ENCODE measurements around the gene KIF5A.

Gene KIF5A

DNA sequence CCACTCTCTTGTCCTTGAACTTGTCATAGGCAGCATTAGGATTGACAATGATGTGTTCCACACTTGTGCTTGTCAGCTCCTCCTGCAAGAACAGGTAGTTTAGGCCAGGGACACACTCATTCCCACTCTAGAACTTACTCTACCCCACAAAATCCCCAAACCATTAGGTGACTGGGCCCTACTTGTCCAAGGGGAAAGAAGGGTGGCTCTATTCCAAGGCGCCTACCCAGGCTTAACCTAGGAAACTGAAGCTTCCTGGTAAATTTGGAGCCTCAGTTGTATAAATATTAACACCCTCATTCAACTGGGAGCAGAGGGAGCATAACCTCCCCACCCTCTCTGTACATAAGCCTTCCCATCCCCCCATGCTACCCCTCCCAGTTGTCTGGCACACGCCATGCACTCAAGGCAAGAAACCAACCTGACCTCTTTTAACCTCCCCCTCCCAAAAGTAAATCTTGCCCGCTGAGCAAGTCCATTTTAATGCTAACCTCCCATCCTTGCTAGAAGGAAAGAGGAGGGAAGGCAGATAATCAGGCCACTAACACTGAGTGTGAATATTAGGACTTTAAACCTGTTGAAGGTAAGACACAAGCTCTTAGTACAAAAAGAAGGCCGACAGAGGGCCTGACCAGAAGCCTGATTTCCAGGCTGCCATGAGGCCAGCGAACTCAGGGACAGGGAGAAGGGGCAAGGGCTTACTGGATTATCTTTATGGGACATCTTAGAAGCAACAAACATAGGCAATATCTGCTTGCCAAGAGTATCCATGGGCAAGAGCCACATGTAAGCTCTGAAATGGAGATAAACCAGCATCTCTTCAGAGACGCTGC lies 13.9 kb upstream of the KIF5A start:
- no peak for DNase-seq (ENCODE audit: low read depth in 3 of 3)

DNA sequence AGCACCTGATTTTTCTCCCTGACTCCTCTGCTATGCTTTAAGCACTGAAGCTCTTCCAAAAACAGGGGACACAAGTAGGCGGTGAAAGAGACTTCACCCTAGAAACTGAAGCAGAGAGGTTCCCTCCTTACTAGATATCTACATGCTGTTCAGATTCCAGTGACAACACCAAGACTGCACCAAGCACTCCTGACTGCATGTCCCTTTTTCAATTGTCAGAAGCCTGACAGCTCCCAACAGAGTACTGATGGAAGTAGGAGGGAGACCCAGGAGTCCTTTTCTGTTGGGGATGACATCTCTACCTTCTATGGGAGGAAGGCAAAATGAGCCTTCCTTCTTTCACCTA lies 13.3 kb upstream of the KIF5A start:
- no peak for DNase-seq (ENCODE audit: low read depth in 3 of 3)

DNA sequence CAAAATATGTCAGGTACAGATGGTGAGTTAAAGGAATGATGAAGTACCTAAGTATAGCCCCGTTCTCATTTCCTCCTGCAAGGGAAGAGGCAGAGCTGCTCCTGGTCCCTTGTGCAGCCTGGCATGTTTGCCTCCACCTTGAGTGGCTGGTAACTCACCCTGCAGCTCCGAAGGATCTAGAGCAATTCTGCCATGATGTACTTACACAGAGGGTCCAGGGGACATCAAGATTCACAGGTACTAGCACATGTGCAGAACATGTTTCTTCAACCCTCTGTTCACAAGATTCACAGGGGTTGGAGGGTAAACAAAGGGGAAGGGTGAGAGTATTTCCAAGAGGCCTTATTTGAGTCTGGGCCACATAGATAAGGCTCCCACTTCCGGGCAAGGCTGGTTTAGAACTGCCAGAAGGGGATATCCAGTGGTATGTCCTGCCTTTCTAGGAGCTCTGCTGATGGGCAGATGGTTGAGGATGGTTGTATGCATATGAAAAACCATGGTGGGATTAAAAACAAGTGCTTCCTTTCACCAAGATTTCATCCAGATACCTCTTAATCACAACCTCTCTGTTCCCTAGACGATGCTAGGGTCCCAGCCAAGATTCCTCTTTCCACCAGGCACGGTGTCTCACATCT lies 10.6 kb upstream of the KIF5A start:
- DNase-seq (ENCODE audit: low read depth in 3 of 3) = no peak

DNA sequence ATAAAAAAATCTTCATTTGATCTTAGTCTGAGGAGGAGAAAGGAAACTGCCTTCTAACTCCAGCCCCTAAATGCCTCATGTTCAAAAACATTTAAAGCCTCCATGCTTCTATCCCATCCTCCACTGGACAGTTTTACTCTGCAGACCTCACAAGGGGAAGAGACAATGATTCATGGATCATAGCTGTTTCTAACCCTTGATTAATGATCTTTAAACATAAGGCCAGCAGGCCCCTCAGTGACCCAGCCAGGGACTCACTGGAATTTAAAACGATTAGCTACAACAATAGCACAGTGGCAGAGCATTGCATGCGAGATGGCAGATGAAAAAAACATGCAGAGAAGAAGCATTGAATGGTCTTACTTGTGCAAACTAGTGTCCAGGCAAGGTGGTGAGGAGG lies 8.8 kb upstream of the KIF5A start:
- no peak for DNase-seq (ENCODE audit: low read depth in 3 of 3)

DNA sequence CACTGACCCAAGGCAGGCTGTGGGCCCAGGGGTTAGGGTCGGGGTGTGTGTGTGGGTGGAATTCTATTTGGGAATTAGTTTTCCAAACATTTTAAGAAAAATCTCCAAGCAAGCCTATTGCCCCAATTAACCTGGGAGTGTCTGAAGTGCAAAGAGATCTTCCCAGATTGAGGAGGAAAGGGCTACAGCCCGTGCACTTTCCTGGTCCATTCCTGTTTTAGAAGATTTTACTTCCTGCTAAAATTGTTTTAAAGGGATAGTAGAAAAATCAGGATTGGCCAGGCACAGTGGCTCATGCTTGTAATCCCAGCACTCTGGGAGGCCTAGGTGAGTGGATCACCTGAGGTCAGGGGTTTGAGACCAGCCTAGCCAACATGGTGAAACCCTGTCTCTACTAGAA lies 8.1 kb upstream of the KIF5A start:
- DNase-seq (ENCODE audit: low read depth in 3 of 3) = no peak

DNA sequence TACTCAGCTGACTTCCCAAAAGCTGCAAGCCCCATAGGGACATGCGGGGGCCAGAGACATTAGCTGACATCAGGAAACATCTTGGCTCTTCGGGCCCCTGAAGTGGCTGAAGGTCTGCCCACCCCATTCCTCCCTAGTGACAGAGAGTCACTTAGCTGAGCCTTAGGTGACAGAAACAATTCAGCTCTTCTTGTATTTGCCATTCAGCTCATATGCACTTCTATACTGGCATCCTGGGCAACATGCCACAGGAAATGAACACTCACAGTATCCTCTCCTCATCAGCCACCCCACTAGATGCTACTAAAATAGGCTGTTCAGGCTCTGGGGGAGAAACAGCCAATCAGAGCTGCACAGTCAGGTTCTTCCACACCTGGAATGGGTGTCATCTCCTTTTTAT lies 6.3 kb upstream of the KIF5A start:
- no peak for DNase-seq (ENCODE audit: low read depth in 3 of 3)

DNA sequence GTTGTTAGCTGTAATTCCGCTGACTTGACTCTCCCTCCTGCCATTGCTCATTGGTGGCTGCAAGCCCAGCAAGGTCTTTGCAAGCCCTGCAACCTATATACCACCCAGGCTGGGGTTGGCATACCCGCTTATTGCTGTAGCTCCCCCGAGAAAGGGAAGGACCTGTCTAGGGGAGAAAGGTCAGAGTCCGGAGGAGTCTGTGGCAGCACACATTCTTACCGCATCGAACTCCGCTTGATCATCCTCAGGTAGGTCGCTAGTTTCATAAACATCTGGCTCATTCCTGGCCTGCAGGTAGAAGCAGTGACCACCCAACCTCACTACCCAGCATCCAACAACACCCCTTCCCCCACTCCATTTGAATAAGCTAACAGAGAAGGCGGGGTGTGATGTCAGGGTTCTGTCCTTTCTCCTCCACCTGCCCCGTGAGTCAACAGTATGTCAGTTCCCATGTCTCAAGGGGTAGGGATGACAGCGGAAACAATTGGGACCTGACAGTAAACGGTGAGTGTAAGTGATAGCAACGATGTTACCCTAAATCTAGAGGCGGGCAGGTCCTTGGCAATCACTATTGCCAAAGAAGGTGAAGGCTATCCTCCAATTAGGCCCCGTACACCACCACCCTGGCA lies 3.9 kb upstream of the KIF5A start:
- DNase-seq (ENCODE audit: low read depth in 3 of 3) = no peak

DNA sequence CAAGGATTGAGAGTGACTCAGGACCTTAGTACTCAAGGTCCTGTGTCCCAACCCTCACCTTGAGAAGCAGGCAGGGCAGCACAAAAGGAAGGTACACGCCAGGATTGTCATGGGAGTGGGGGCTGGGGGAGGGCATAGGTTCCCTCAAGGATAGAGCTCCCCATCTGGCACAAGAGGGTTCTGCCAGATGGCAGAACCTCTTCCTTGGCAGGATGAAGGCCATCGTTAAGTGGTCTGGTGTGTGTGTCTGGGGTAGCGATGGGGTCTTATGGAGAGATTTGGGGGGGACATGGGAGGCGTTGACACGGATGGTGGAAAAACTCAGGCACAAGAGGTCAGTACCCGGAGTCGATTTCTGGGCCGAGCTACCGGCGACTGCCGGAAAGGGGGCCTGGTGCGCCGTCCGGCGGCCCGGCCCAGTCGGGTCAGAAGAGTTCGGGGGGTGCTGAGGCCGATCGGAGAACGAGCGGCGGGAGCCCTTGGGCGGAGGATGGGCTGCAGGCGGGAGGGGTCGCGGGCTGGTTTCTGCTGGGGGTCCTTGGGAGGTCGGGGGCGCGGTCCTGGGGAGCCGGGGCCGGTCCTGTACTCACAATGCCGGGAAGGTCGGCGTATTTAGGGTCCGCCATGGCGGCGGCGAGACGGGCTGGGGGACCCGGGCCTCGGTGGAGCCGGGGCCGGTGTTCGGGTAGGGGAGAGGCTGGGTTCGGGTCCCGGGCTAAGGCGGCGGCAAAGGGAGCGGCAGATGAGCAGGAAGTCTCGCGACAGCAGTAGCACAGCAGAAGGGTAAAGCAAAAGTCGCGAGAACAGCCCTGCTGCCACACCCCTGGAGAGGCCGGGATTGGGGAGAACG lies 3.2 kb upstream of the KIF5A start, which contains the start of gene DCTN2:
DCTN2 (minus strand) TSS at position 755 of the 850 bp plus-strand sequence; CDS start at position 626, 129 bp downstream.
- DNase-seq (ENCODE audit: low read depth in 3 of 3) = peak; percentile 88 to 94 (median 92)

DNA sequence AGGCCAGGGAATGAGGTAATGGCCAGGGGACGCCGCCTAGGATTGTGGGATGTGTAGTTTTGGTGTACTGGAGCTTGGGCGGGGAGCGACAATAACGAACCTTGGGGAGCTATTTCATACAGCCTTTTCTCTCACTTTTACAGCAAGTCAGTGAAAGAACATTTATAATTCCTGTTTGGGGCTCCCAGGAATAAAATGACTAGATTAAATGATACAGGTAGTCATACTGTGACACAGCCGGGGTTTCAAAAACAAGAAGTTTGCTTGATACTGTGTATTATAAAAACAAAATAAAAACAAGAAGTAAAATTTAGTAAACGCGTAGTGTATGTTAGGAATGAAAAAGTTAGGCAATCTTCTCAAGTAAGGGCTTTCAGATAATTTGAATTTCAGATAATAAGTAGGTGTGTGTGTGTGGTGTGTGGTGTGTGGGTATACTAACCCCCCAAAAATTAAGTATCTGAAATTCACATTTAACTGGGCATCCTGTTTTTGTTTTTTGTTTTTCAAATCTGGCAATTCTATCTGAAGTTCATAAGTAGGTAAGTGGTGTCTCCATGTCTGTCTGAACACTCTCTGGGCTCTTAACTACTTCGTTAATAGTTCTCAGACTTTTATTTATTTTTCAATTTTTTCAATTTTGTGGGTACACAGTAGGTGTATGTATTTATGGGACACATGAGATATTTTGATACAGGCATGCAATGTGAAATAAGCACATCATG lies 2.4 kb upstream of the KIF5A start:
- DNase-seq (ENCODE audit: low read depth in 3 of 3) = no peak

DNA sequence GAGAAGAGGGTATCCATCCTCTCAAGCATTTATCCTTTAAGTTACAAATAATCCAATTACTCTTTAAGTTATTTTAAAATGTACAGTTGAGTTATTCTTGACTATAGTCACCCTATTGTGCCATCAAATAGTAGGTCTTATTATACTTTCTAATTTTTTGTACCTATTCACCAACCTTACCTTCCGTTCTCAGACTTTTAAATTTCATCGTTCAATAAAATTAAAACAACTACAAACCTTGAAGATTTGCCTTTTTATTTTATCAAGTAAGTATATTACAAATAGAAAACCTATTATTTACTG lies 1.9 kb upstream of the KIF5A start:
- no peak for DNase-seq (ENCODE audit: low read depth in 3 of 3)

DNA sequence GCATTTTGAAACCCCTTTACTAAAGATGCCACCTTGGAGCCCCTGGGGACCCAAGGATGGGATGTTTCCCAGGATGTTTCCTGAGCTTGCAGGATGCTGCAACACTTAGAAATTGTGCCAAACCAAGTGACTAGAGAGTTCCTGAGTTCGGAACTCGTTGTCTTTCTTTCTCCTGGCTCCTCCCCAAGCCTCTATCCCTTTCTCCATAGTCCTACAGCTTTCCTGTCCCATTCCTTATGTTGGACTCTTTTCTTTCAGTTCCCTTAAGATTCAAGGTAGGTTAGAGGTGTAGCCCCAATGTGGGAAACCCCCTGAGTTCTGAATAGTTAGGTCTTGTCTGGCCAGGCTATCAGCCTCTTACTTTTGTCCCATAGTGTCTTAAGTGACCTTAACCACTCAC lies 1.4 kb upstream of the KIF5A start:
- DNase-seq (ENCODE audit: low read depth in 3 of 3) = no peak

DNA sequence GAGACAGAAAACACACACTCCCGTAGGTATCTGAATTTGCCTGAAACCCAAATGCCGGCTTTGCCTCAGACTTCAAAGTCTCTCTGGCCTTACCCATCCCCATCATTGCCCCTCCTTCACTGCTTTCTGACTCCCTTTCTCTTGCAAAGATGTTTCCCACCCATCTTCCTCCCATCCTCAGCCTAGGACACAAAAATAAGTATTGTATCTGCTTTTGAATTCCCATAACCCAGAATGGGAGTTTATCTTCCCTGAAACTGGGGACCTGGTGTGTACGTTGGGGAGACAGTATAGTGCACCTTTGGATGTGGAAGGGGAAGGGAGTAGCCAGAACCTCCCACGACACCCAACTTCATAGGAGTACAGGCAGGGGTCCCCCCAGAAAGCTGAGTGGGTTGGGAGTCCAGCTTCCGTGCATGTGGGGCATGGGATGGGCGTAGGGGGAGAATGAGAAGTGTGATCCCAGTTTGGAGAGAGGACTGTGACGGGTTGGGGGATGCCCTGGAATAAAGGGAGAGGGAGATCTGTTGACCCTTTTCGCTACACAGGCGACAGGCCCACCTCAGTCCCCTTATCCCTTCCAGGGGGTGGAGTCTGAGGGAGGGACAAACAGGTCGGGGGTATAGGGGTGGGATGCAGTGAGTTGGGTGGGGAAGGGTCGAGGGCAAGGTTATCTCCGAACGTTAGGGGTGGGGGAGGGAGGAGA lies 488 bp upstream of the KIF5A start:
- no peak for DNase-seq (ENCODE audit: low read depth in 3 of 3)

DNA sequence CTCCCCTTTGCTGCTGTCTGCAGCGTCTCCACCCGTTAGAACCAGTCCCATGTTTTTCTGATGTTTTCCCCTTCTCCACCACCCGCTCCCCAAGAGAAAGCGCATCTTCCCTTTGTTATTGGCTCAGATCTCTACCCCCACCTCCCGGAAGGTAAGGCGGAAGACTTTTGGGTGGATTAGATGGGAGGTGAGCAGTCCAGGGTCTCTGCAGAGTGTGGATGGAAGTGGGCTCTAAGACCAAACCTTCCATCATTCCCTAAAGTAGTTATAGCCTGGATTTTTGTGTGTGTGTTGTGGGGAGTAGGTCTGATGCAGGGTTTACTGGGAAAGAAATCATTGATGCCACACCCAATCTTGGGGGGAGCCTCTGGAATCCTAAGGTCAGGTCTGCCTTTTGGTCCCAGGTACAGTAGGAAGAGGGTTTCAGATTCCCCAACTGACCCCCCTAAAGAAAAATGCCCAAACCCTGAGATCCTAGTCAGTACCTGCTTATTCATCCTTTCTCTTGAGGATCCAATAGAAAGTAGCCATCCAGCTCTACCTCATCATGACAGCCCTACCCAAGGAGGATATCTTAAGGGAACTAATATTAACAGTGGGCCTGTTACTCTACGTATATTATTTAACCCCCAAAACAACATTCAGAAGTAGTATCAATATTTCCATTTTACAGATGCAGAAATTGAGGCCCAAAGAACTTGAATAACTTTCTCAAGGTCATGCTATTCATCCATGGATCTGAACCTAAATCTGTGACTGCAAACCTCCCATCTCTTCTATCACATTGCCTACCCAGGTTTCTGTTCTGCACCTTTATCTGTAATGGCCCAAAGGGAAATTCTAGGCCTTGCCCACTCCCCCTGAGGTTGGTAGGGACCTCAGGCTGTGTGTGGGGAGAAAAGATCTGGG lies 1.1 kb downstream of the KIF5A start:
- no peak for DNase-seq (ENCODE audit: low read depth in 3 of 3)

DNA sequence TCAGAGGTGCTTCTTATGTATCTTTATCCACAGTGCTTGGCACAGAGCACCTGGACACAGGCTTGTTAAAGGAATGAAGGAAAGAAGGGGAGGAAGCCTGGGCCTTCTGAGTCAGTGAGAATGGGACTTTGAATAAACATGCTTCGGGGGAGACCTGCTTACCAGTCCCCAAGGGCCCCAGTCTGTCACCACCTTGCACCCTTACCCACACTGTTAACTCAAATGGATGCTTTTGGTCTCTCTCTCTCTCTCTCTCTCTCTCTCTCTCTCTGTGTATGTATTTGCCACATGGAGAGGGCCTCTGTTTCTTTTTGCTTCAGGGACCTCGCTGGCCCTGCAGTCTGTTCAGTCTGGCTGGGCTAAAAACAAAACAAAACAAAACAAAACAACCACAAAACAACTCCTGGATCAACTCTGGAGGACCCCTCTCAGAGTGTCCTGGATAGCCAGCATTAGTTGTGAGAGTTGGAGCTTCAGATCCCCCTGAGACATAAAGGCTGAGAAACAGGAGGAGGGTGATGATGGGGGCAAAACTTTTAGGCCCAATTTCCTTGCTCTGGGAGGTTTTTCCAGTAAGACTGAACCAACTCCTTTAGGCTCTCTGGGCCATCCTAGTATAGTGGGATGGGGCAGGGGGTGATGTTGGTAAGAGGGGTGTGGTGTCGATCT lies 1.9 kb downstream of the KIF5A start:
- DNase-seq (ENCODE audit: low read depth in 3 of 3) = no peak

DNA sequence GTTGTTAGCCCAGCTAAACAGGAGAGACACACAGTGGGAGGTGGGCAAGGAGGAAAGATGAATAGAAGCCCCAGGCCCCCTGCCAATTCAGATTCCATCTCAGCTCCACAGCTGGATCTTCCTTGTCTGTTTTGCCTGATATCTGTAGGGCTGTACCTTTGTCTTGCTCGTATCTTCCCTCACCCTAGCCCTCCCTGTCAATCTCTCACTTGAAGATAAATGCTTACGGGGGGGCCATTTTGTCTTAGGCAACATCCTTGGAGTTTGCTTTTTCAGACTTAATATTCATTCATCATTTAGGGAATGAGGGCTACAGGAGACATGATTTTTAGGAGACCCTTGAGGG lies 2.4 kb downstream of the KIF5A start:
- no peak for DNase-seq (ENCODE audit: low read depth in 3 of 3)

DNA sequence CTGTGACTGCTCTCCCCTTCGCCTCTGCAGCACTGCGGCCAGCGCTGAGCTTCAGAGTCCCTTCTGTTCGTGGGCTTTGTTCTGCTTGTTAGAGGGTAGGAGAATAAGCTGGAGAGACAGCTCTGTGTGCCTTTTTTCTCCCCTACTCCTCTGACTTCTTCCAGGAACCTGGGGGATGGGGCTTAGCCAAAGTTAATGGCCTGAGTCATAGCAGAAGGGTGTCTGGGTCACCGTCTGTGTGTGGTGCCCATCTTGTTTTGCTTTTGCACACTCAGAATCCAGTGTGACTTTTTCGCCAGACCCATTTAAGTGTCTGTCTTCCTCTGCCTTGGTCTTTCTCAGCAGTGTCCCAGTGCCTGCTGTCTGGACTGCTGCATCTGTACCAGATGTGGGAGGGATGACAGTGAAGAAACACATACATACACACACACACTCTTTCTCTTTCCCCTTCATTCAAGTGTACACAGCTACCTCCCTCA lies 3.0 kb downstream of the KIF5A start:
- no peak for DNase-seq (ENCODE audit: low read depth in 3 of 3)

DNA sequence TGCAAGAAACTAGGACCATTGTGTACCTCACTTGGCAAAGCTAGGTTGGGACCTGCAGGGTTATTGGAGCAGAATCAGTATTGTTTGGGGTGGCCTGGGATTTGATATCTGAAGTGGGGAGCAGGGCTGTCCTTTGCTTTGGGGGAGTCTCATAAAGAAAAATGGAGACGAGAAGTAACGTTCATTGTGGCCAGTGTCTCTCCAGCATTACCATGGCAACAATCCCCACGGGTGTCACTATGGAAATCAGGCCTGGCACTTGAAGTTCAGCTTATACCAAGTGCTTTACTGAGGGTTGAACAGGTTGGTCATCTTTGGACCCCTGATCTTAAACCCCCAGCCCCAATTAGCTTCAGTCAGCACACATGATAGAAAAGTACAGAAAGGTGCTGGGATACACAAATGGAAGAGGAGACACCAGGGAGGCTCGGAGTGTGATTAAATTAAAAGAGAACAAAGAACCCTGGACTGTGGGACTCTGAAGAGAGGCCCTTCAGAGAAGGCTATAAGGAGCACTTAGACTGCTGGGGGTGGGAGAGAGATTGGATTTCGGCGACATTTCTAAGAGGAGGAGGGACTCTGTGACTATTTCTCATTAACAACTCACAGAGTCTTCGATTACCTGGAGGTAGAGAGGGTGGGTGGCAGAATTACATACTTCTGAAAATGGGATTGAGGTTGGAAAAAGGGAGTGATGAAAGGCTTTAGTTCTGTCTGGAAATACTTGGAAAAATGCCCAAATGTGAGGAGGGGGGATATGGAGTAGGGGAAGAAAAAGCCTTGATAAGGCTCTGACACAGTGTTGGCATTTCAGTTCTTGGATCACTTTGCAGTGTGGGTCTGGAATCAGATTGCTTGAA lies 3.7 kb downstream of the KIF5A start:
- DNase-seq (ENCODE audit: low read depth in 3 of 3) = no peak

DNA sequence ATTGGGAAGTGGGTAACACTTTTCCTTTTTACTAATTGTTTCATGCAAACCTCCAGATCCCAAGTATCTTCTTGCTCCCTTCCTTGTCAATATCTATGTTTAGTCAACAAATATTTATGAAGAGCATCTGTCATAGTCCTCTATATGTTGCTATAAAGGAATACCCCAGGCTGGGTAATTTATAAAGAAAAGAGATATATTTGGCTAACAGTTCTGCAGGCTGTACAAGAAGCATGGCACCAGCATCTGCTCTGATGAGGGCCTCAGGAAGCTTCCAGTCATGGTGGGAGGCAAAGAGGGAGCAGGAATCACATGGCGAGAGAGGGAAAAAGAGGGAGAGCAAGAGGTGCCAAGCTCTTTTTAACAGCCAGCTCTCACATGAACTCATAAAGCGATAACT lies 4.6 kb downstream of the KIF5A start:
- no peak for DNase-seq (ENCODE audit: low read depth in 3 of 3)
